GM18909 (cell line): ENCODE results near the gene TLX2.
"Not testable (repeated sequence)": the region's sequence is repeated elsewhere in the genome, so short reads cannot be mapped to it uniquely, and the experiment has no call there.

ENCODE experiments used
- ATAC-seq: cut with Tn5 transposase; IDR thresholded peaks from one replicate; pipeline ENCODE4 v1.9.1; 2021; ENCODE audit warnings: mild to moderate bottlenecking; ENCODE audit not compliant: unreplicated experiment, poor library complexity

TLX2 gene

GRCh38 chr2:74514368-74515270 lies at the start of gene TLX2:
Gene TLX2, plus strand, starts transcription at chr2:74514450. Its CDS starts 357 bp downstream, at chr2:74514807.
- no peak for ATAC-seq

GRCh38 chr2:74470742-74471141 lies 43.5 kb upstream of the TLX2 start:
- not testable (repeated sequence) for ATAC-seq

- no peak for ATAC-seq
Measured at GRCh38 chr2:74471332-74472065, 42.8 kb upstream of the TLX2 start.

- ATAC-seq, result peak; percentile 85
Measured at GRCh38 chr2:74472086-74472944, 41.9 kb upstream of the TLX2 start, which contains the start of gene MRPL53. Gene MRPL53, minus strand, starts transcription at chr2:74472680. Its CDS starts 20 bp downstream, at chr2:74472660.

GRCh38 chr2:74472945-74473258 lies 41.3 kb upstream of the TLX2 start:
- ATAC-seq, result peak; percentile 3

- no peak for ATAC-seq
Measured at GRCh38 chr2:74474481-74474880, 39.8 kb upstream of the TLX2 start.

GRCh38 chr2:74474899-74475298 lies 39.4 kb upstream of the TLX2 start:
- no peak for ATAC-seq

- ATAC-seq, result no peak
Measured at GRCh38 chr2:74481431-74481830, 32.8 kb upstream of the TLX2 start.

- peak; percentile 43 for ATAC-seq
Measured at GRCh38 chr2:74481961-74482800, 32.1 kb upstream of the TLX2 start.

GRCh38 chr2:74482801-74483674 lies 31.2 kb upstream of the TLX2 start, which contains the start of the genes CCDC142 and TTC31:
Gene CCDC142, minus strand, starts transcription at chr2:74482998. Its CDS starts 161 bp downstream, at chr2:74482837.
Gene TTC31, plus strand, starts transcription at chr2:74483081. Its CDS starts 15 bp downstream, at chr2:74483096.
- ATAC-seq, result peak; percentile 92

- ATAC-seq, result not testable (repeated sequence)
Measured at GRCh38 chr2:74483675-74484164, 30.5 kb upstream of the TLX2 start.

GRCh38 chr2:74486141-74486540 lies 28.1 kb upstream of the TLX2 start:
- no peak for ATAC-seq

- ATAC-seq, result no peak
Measured at GRCh38 chr2:74488643-74489481, 25.4 kb upstream of the TLX2 start.

GRCh38 chr2:74489906-74490305 lies 24.3 kb upstream of the TLX2 start:
- no peak for ATAC-seq

- ATAC-seq, result no peak
Measured at GRCh38 chr2:74491648-74492544, 22.4 kb upstream of the TLX2 start.

GRCh38 chr2:74493546-74493945 lies 20.7 kb upstream of the TLX2 start:
- ATAC-seq, result no peak
